ENCODE data around the gene FXYD7. TPM values are rescaled to one million over a fixed set of nuclear protein-coding genes. Genes with fewer than 3 reads are reported as not detected.

The FXYD7 gene
- total RNA-seq, 1 donor from 2014 or later, result not detected

DNA sequence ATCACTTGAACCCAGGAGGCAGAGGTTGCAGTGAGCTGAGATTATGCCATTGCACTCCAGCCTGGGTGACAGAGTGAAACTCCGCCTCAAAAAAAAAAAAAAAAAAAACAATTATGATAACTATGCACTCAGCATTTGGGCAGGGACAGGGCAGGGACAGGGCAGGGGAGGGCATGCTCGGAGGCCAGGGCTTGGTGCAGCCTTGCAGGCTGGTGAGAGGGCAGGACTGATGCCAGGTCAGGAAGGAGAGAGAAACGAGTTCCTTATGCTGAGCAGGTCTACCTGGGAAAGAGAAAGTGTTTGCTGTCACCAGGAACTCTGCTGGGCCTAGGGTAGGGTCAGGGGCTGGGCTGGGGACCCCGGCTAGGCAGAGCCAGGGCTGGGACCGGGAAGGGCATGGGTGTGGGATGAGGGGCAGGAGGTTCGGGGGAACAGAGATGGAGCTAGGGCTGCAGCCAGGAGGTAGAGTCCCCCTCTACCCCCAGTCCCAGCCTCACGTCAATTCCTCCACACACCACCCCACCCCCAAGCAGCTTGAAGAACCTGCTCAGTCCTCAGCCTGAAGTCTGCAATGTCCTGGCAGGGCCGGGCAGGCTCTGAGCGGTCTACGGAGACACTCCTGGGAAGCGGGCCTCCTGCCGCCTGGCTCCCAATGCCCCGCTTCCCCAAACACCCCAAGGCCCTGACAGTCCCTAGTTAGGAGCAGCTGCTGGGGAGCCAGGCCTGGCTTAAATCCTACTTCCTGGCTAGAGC, 24.6 kb upstream of the FXYD7 start:
- Histone ChIP-seq H3K36me3 (no peaks in the 10 kb centered on the region), H3K4me3 (peak overlapping the region; percentile 1), H3K4me1 (peaks cover 23% of the 10 kb centered on the region), H3K27ac (replicated peaks) (peak overlapping the region; percentile 33), H3K27me3 (ENCODE audit: low read depth) (no peaks in the 10 kb centered on the region), H3K9me3 (replicated peaks) (no peaks in the 10 kb centered on the region)
- DNase-seq, result no peak
- TF ChIP-seq, protein P1, sequence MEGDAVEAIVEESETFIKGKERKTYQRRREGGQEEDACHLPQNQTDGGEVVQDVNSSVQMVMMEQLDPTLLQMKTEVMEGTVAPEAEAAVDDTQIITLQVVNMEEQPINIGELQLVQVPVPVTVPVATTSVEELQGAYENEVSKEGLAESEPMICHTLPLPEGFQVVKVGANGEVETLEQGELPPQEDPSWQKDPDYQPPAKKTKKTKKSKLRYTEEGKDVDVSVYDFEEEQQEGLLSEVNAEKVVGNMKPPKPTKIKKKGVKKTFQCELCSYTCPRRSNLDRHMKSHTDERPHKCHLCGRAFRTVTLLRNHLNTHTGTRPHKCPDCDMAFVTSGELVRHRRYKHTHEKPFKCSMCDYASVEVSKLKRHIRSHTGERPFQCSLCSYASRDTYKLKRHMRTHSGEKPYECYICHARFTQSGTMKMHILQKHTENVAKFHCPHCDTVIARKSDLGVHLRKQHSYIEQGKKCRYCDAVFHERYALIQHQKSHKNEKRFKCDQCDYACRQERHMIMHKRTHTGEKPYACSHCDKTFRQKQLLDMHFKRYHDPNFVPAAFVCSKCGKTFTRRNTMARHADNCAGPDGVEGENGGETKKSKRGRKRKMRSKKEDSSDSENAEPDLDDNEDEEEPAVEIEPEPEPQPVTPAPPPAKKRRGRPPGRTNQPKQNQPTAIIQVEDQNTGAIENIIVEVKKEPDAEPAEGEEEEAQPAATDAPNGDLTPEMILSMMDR (IDR thresholded peaks at IDR 0.05; ENCODE audit: borderline replicate concordance), result no peak
- intact Hi-C loops (cut with micrococcal nuclease), result no loop called here

DNA sequence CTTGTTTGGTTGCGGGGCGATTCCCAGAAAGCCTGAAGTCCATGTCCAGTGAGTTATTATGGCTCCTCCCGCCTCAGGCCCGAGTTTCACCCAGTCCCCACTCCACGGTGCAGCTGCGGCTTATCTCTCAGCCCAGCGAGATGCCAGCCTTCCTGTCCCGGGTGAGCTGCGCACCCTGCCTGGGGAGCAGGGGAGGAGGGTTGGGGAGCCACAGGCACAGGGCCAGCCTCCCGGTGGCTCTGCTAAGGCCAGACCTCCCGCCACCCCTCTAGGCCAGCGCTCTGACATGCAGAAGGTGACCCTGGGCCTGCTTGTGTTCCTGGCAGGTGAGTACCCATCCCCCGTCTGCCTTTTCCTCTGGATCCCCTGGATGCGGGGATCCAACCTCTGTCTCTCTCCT, 24.0 kb upstream of the FXYD7 start:
- no peaks in the 10 kb centered on the region for H3K27me3 ChIP-seq (ENCODE audit: low read depth)
- TF ChIP-seq, protein P1 (IDR thresholded peaks at IDR 0.05; ENCODE audit: borderline replicate concordance), result no peak
- DNase-seq, result no peak
- H3K27ac ChIP-seq (replicated peaks), result peak overlapping the region; percentile 33
- no peaks in the 10 kb centered on the region for H3K9me3 ChIP-seq (replicated peaks)
- no peaks in the 10 kb centered on the region for H3K36me3 ChIP-seq
- intact Hi-C loops (cut with micrococcal nuclease), result no loop called here
- peak overlapping the region; percentile 1 for H3K4me3 ChIP-seq
- peaks cover 29% of the 10 kb centered on the region for H3K4me1 ChIP-seq

DNA sequence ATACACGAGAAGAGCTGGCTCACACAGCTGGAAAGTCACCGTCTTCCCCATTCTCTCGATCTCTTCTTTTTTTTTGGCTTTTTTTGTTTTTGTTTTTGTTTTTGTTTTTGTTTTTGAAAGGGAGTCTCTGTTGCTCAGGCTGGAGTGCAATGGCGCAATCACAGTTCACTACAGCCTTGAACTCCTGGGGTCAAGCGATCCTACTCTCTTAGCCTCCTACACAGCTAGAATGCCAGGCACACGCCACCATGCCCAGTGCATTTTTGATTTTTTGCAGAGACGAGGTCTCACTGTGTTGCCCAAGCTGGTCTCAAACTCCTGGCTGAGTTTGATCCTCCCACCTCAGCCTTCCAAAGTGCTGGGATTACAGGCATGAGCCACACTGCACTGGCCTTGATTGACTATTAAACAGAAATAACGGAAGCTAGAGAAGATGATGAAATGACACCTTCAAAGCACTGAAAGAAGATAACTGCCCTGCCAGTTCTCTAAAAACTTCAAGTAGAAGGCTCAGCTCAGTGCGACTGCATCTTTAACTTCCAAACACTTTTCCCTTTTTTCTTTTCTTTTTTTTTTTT, 23.4 kb upstream of the FXYD7 start:
- no peaks in the 10 kb centered on the region for H3K27me3 ChIP-seq (ENCODE audit: low read depth)
- H3K36me3 ChIP-seq, result no peaks in the 10 kb centered on the region
- no peaks in the 10 kb centered on the region for H3K9me3 ChIP-seq (replicated peaks)
- H3K4me1 ChIP-seq, result peaks cover 28% of the 10 kb centered on the region
- no peak for DNase-seq
- TF ChIP-seq, protein P1 (IDR thresholded peaks at IDR 0.05; ENCODE audit: borderline replicate concordance), result no peak
- intact Hi-C loops (cut with micrococcal nuclease), result no loop called here
- H3K4me3 ChIP-seq, result no peak overlapping the region
- no peak overlapping the region for H3K27ac ChIP-seq (replicated peaks)

DNA sequence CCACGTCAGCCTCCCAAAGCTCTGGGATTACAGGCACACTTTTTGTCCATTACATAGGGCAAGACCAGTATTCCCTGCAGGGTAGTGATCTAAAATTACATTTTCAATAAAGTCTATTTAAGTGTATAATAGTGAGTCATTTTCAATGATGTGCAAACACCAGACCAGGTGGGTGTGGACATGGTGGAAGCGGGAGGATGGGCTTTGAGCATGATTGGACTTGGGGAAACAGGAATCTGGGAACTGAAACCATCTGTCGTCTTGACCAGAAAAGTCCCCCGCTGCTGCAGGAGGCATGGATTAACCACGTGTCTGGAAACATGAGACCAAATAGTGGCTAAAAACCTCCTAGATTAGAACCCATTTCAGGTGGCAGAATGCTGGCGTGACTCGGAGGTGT, 22.6 kb upstream of the FXYD7 start:
- H3K9me3 ChIP-seq (replicated peaks), result no peaks in the 10 kb centered on the region
- H3K27ac ChIP-seq (replicated peaks), result peak overlapping the region; percentile 36
- H3K4me1 ChIP-seq, result peaks cover 28% of the 10 kb centered on the region
- H3K36me3 ChIP-seq, result no peaks in the 10 kb centered on the region
- TF ChIP-seq, protein P1 (IDR thresholded peaks at IDR 0.05; ENCODE audit: borderline replicate concordance), result no peak
- H3K27me3 ChIP-seq (ENCODE audit: low read depth), result no peaks in the 10 kb centered on the region
- intact Hi-C loops (cut with micrococcal nuclease), result no loop called here
- no peak overlapping the region for H3K4me3 ChIP-seq
- DNase-seq, result no peak

DNA sequence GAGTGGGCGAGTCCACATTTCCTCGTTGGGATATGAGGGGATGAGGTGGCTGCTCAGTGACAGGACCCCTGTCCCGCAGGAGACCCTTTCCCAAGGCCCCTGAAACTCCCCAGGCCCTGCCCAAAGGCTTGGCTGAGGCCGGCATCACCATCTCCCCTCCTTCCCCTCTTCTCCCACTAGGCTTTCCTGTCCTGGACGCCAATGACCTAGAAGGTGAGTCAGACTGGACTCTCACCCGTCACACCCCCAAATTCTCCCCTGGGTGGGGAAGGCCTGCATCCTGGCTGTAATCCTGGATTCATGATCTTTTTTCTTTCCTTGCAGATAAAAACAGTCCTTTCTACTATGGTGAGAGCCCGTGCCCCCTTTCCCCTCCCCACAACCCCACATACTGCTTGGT, 22.2 kb upstream of the FXYD7 start:
- Histone ChIP-seq H3K27me3 (ENCODE audit: low read depth) (no peaks in the 10 kb centered on the region), H3K27ac (replicated peaks) (peak overlapping the region; percentile 36), H3K4me3 (no peak overlapping the region), H3K36me3 (no peaks in the 10 kb centered on the region), H3K9me3 (replicated peaks) (no peaks in the 10 kb centered on the region), H3K4me1 (peaks cover 31% of the 10 kb centered on the region)
- no peak for DNase-seq
- TF ChIP-seq, protein P1 (IDR thresholded peaks at IDR 0.05; ENCODE audit: borderline replicate concordance), result no peak
- intact Hi-C loops (cut with micrococcal nuclease), result no loop called here
